Lower leg skin (tissue), 4 donors: ENCODE measurements around the gene ATG16L2. TPM values are rescaled to one million over a fixed set of nuclear protein-coding genes. Genes with fewer than 3 reads are reported as not detected.

ENCODE experiments used
- DNase-seq, 2 donors: peaks; one replicate each; pipeline ENCODE4 v3.0.0-alpha.2; 2019; ENCODE audit warnings: low spot score in 2 of 2
- H3K4me3 ChIP-seq: fragments of 200-600 bp; sonication (generic); 2 replicates; pipeline ENCODE4 v1.5.1; 2017; ENCODE audit warnings: mild to moderate bottlenecking, low read depth; ENCODE audit not compliant: poor library complexity, severe bottlenecking
- POLR2A ChIP-seq, 2 donors: fragments of 450-650 bp; IDR thresholded peaks; one replicate each; pipeline ENCODE4 v1.6.1; 2016 to 2017; ENCODE audit warnings: antibody characterized with exemption in 2 of 2, mild to moderate bottlenecking in 1 of 2, moderate library complexity in 1 of 2
- WGBS, 2 donors: methylation state at CpG; one replicate each; pipeline ENCODE4 v1.1.5; 2018; 5-methylcytosine and 5-hydroxymethylcytosine counted together
- intact Hi-C: fragments of 100-400 bp; cut with DNase I; formaldehyde crosslinking; loops from one replicate; pipeline ENCODE4 v1.15.0; 2023; ENCODE audit warnings: low total_unique reads
- total RNA-seq, 4 donors: library from RNA; depleted of rRNA; stranded (reverse); fragments of >200 nt; gene quantifications; one replicate each; pipeline ENCODE4 v1.1.0, GENCODE V29; 2016
- TF ChIP-seq, protein P1 (sequence below), 3 donors: fragments of 450-650 bp; IDR thresholded peaks; one replicate each; pipeline ENCODE4 v1.5.1; 2016; ENCODE audit warnings: antibody characterized with exemption in 3 of 3, mild to moderate bottlenecking in 3 of 3, moderate library complexity in 2 of 3

Gene ATG16L2
- total RNA-seq, 4 donors from 2014 or later: 82.6 to 157 (median 92.9) TPM

DNA sequence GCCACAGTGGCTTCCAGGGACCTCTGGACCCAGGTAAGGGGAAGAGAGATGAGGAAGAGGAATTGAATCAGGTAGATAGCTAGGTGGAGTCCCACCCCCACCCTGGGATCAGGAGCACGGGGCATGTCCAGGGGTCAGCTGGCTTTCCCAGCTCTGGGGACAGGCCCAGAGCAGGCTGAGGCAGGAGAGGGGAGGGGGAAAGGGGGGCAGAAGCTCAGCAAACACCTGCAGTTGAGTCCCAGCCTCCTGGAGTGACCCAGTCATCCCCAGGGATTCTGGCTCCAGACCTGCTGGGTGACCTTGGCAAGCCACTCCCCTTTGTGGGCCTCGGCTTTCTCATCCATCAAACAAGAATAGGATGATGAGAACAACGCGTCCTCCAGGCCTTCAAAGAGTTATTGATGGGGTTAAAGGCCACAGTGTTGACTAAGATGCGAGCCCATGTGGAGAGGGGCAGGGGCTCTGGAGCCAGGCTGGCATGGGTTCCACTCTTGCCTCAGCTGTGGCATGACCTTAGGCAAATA, 36.4 kb upstream of the ATG16L2 start:
- intact Hi-C loops: no loop called here
- DNase-seq: no peak
- 72 to 84% methylated on average over 5 of the region's 5 CpGs for WGBS, 2 donors
- TF ChIP-seq, protein P1, sequence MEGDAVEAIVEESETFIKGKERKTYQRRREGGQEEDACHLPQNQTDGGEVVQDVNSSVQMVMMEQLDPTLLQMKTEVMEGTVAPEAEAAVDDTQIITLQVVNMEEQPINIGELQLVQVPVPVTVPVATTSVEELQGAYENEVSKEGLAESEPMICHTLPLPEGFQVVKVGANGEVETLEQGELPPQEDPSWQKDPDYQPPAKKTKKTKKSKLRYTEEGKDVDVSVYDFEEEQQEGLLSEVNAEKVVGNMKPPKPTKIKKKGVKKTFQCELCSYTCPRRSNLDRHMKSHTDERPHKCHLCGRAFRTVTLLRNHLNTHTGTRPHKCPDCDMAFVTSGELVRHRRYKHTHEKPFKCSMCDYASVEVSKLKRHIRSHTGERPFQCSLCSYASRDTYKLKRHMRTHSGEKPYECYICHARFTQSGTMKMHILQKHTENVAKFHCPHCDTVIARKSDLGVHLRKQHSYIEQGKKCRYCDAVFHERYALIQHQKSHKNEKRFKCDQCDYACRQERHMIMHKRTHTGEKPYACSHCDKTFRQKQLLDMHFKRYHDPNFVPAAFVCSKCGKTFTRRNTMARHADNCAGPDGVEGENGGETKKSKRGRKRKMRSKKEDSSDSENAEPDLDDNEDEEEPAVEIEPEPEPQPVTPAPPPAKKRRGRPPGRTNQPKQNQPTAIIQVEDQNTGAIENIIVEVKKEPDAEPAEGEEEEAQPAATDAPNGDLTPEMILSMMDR (IDR thresholded peaks at IDR 0.05): no peak
- no peak for TF ChIP-seq POLR2A (IDR thresholded peaks at IDR 0.05)
- H3K4me3 ChIP-seq: no peak overlapping the region

DNA sequence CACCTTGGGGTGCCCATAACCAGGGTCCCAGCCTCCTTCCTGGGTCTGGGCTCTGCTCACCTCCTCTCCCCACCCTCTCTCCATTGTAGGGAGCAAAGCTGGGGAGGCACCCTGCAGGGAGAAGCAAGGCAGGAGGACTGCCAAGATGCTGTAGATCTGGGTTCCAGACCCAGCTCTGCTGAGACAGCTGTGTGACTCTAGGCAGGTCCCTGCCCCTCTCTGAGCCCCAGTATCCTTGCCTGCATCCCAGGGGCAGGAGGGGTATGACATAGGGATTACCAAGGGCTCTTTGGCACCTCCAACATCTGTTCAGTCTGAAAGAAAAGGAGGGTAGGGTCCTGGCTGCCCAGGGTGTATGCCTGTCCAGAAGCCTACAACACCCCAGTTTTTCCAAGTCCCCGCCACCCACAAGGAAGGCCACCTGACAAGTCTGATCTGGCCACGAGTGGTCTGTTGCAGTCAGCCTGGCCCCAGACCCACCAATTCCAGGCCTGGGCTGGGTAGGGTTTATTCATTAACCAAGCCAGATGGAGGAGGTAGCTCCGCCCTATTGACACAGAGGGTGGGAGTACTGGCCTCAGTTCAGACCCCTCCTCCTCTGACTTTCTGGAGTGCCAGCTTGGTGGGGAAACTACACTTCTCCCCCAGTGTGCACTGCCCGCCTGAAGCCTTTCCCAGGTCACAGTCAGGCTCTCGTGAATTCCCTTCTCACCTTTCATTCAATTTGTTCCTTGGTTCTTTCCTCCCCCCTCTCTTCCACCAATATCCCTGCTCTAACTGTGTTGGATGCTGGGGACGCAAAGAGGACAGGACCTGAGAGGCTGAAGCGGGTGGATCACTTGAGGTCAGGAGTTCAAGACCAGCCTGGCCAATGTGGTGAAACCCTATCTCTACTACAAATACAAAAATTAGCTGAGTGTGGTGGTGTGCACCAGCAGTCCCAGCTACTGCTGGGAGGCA, 35.4 kb upstream of the ATG16L2 start:
- WGBS, 2 donors: 92 to 93% methylated on average over 7 of the region's 7 CpGs
- TF ChIP-seq, protein P1 (IDR thresholded peaks at IDR 0.05): no peak
- no peak for TF ChIP-seq POLR2A (IDR thresholded peaks at IDR 0.05)
- H3K4me3 ChIP-seq: no peak overlapping the region
- intact Hi-C loops: no loop called here
- no peak for DNase-seq

DNA sequence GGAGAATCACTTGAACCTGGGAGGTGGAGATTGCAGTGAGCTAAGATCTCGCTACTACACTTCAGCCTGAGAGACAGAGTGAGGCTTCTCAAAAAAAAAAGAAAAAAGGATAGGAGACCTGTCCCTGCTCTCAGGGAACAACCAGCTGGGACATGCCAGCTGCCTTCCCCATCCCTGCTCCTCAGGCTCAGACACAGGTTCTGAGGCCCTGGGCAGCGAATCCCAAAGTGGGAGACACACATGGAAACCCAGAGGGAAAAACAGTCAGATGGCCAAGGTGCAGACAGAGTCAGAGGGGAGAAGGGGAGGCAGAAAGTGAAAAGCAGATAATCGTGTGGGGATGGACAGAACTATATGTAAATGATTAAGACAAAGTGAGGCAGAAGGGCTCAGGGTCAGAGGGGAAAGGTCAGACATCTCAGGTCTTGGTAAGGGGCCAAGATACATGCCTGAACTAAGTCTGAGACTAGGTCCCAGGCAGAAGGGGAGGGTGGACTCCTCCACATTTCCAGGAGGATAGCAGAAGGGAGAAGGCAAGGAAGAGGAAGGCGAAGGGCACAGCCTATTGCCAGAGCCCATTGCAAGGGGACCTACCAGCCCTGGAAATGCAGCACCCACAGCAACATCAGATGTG, 34.6 kb upstream of the ATG16L2 start:
- H3K4me3 ChIP-seq: no peak overlapping the region
- TF ChIP-seq, protein P1 (IDR thresholded peaks at IDR 0.05): no peak
- no peak for TF ChIP-seq POLR2A (IDR thresholded peaks at IDR 0.05)
- WGBS, 2 donors: 79 to 80% methylated on average over 4 of the region's 4 CpGs
- no peak for DNase-seq
- intact Hi-C loops: no loop called here

DNA sequence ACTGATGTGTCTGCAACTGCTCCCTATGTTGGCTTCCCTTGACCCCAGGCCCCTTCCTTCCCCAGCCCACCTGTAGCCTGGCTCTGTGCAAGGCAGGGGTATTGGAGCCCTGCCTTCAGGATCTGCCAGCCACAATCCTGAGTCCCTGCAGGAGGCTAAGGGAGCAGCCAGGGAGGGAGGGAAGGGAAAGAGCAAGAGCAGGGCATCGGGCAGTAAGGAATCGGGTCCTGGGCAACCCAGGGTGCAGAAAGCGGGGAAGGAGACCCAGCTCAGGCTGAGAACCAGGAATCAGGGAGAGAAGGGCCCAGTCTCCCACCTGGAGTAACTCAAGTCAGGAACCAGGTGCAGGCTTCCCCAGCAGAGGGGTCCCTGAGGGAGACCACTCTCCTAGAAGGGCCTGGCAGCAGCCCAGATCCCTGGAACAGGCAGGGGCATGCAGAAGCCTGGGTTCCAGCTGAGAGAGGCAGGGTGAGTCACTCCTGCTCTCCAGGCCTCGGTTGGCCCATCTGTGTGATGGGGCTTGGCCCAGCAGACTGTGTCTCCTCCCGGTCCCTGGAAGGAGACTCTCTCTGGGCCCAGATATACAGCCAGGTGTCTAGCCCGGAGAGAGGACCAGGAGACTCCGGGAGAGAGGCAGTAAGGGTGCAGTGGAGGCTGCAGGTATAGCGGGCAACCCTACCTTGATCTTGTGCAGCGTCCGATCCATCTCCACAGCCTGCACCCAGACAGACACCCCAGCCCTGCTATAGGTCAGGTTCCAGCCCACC, 33.7 kb upstream of the ATG16L2 start:
- 73% methylated on average over 8 to 10 of the region's 10 CpGs for WGBS, 2 donors
- intact Hi-C loops: no loop called here
- H3K4me3 ChIP-seq: peak overlapping the region; percentile 43
- no peak for TF ChIP-seq POLR2A (IDR thresholded peaks at IDR 0.05)
- TF ChIP-seq, protein P1 (IDR thresholded peaks at IDR 0.05): no peak
- DNase-seq: no peak

DNA sequence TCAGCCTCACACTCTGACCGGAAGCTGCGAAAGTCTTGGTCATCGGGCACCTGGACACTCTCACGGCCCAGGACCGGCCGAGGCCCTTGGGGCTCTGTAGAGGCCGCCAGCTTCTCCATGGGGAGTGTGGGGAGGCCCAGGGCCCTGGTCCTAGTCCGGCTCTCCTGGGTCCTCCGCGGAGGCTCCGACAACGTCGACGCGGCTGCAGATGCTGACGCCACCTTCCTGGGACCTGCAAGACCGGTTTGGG, 33.2 kb upstream of the ATG16L2 start:
- 21 to 59% methylated on average over 3 to 17 of the region's 17 CpGs for WGBS, 2 donors
- DNase-seq: no peak
- intact Hi-C loops: no loop called here
- H3K4me3 ChIP-seq: peak overlapping the region; percentile 43
- TF ChIP-seq, protein P1 (IDR thresholded peaks at IDR 0.05): no peak
- no peak for TF ChIP-seq POLR2A (IDR thresholded peaks at IDR 0.05)
